Endometrial microvascular endothelial cells (primary cell): Measurements from ENCODE around the gene FGF7. TPM values are rescaled to one million over a fixed set of nuclear protein-coding genes. Genes with fewer than 3 reads are reported as not detected.
"Not testable (repeated sequence)": the region's sequence is repeated elsewhere in the genome, so short reads cannot be mapped to it uniquely, and the experiment has no call there.

Source experiments
- in situ Hi-C: cut with HindIII; loops from 2 replicates; pipeline ENCODE4 v1.10.0; 2017; ENCODE audit warnings: low sequenced_read_pairs, low pct_unique_long_range_greater_than_20kb; ENCODE audit errors: inconsistent ontology term
- total RNA-seq: library from RNA; depleted of rRNA; stranded (reverse); fragments of >200 nt; gene quantifications from one replicate; pipeline ENCODE4 v1.2.3, GENCODE V29; 2015; ENCODE audit errors: inconsistent ontology term

The FGF7 gene
- total RNA-seq, 1 donor from 2014 or later = not detected

DNA sequence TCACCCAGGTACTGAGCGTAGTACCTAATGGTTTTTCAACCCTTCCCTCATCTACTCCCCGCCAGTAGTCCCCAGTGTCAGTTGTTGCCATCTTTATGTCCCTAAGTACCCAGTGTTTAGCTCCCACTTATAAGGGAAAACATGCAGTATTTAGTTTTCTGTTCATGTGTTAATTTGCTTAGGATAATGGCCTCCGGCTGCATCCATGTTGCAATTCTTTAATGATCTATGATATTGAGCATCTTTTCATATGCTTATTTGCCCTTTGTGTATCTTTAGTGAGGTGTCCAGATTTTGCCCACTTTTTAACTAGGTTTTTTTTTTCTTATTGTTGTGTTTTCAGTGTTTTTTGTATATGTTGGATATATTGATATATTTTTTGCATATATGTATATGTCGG is 55.0 kb downstream of the FGF7 start:
- in situ Hi-C loops = not testable (repeated sequence)

DNA sequence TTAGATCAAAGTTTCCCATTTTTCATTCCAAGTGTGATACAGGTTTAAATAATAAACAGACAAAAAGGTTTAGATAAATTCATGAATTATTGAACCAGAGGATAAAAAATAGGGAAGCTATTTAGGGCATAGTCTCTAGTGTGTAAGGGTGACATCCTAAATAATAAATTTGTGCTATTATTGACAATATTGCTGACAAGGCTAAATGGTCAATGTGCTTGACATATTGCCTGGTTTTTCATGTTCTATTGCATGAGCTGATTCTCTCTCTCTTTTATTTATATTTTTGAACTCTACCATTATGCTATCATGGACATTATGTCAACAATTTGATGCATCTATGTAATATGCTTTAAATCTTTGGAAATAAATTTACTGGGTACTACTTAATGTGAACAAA is 55.9 kb downstream of the FGF7 start:
- in situ Hi-C loops = not testable (repeated sequence)

DNA sequence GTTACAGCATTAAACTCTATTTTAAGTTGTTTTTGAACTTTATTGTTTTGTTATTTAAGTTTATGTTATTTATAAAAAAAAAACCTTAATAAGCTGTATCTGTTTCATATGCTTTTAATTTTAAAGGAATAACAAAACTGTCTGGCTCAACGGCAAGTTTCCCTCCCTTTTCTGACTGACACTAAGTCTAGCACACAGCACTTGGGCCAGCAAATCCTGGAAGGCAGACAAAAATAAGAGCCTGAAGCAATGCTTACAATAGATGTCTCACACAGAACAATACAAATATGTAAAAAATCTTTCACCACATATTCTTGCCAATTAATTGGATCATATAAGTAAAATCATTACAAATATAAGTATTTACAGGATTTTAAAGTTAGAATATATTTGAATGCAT is 62.4 kb downstream of the FGF7 start:
- in situ Hi-C loops = not testable (repeated sequence)

DNA sequence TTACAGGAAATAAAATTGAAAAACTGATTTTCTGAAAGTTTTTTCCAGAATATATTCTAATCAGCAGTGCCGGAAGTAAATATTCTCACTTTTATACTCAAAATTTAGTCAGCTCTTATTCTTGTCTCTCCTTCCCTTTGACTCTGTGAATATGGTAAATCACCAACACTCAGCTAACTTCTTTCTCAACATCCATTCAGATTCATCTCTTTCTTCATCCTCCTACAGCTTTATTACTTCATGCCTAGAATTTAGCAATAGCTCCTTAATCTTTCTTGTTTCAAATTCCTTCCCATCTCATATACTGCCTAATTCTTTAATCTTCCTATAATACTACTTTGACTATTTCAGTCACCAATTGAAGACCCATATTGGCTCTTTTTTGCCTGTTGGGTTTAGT is 67.9 kb downstream of the FGF7 start:
- in situ Hi-C loops = no loop called here

DNA sequence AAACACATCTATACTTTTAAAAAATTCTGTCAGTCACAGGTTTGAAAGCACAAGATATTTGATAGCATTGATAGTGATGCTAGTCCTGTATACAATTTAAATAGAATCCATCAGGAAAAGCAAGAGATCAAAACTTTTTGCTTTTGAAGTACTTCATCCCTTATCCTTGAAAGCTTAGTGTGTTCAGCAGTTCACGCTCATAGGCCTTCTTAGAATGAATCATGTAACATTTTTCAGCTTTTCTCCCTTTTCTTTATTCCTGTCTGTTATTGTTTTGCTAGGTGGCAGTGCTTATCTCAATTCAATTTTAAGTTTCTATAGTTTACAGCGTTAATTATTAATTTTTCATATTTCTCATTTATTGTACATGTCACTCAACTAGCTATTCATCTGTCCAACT is 69.1 kb downstream of the FGF7 start:
- in situ Hi-C loops = no loop called here

DNA sequence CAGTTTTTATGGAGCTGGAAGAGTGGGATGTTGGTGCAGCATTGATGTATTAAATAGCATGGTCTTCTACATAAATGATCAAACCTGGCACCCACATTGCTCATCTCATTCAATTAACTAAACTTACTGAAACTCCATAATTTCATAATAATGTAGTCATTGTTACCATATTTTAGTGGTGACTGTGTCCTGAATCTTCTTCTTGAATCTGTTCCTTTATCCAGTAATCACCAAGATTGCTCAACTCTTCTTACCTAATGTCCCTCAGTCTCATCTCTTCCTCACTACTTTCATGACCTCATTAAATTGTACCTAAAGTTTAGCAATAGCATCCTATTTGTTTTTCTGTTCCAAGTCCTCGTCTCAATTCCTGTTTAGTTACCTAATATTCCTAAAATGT is 69.8 kb downstream of the FGF7 start:
- in situ Hi-C loops = no loop called here

DNA sequence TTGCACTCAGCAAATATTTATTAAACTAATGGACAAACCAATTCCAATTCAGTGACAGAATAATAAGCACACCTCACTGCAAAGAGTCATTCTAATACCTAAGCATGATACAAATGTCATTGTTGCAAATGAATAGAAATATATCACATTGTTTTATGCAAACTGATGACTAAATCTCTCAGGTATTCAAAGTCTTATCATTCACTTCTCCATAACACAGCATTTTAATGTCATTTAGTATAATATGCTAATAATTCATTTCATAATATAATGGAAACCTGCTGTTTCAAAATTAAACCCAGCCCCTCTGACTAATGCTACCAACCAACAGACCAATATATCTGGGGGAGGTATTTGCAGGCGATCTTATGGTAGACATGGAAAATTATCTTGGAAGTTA is 71.8 kb downstream of the FGF7 start:
- in situ Hi-C loops = no loop called here

DNA sequence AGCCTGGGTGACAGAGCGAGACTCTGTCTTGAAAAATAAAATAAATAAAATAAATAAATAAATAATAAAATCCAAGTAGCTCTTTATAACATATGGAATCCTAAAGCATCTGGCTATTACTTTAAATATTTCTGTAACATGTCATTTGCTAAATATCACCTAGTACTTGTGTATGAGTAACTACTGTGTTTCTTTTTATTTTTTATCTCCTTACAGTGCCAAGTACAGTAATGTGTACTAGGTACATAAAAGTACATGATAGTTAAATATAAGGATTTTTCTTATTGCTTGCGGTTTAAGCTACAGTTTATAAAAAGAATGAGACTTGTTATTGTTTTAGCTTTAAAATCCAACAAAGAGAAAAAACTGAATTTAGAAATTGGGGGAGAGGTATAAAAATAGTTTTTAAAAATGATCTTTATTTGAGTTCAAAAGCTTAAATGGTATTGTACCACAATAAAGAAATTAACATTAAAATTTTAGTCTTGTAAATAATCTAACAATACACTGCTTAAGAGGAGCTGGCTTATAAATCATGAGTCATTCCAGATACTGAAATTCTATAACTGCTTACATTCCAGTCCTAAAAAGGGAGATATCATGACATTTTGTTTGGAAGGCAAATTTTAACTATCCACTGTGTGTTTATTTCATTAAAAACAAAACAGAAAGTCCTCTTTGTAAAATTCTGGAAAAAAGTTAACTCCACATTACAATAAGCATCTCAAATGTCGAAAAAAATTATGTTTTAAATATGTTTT is 73.1 kb downstream of the FGF7 start:
- in situ Hi-C loops = no loop called here

DNA sequence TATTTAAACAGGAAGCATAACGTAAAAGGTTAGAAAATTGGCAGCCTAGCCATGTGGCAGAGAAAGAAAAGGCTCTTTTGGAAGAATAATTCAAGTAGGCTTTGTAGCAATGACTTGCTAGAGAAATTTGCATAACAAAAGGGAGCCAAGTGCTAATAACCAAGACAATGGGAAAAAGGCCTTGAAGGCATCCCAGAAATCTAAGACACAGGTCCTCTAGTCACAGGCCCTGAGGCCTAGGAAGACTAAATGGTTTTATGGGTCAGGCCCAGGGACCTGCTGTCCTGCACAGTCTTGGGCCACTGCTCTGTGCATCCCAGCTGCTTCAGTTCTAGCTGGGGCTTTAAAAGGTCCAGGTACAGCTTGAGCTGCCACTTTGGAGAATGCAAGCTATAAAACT is 78.5 kb downstream of the FGF7 start:
- in situ Hi-C loops = no loop called here

DNA sequence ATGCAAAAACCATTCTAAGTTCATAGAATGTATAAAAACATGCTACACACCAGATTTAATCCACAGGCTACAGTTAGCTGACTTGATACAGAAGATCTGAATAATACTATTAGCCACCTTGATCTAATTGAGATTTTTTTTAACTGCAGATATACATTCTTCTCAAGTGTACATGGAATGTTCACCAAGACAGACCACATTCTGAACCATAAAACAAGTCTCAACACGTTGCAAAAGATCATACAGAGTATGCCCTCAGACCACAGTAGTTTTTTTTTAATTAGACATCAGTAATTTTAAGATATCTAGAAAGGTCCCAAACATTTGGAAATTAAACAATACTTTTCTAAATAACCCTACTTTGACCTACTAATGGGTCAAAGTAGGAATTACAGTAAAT is 83.3 kb downstream of the FGF7 start:
- in situ Hi-C loops = no loop called here

DNA sequence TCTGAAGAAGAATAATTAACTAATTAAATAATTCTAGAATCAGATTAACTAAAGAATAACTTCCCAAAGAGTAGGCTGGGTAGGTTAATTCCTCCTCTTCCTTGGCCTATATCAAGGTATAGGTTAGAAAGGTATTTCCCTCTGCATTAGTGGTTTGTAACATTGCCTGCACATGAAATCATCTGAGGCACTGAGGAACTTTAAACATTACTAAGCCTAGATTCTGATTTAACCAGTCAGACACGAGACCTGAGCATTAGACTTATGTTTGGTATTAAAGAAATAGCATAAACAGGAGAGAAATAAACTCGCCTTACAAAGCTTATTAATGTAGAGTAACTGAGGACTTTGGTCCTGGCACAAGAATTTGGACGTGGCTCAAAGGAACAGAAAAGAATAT is 84.2 kb downstream of the FGF7 start:
- in situ Hi-C loops = no loop called here

DNA sequence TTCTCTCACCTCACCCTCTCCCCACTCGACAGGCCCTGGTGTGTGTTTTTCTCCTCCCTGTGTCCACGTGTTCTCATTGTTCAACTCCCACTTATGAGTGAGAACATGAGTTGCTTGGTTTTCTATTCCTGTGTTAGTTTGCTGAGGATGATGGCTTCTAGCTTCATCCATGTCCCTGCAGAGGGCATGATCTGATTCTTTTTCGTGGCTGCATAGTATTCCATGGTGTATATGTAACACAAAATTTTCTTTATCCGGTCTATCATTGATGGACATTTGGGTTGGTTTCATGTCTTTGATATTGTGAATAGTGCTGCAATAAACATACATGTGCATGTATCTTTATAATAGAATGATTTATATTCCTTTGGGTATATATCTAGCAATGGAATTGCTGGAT is 89.7 kb downstream of the FGF7 start:
- in situ Hi-C loops = not testable (repeated sequence)

DNA sequence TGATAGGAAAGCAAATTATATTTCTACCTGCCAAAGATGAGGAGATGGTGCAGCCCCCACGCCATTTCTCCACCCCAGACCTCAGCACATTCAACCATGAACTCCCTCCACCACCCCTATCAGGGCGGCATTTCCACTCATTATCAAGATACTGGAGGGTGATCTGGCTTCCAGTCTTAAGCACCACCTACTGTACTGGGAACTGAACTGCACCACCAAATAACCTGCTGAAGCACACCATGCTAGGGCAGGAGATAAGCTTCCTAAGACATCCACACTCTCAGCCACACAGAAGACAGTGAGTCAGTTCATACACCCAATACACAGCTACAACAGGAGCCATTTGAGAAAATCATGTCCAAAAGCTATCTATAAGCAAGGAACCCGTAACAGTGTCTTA is 98.8 kb downstream of the FGF7 start:
- in situ Hi-C loops = no loop called here

DNA sequence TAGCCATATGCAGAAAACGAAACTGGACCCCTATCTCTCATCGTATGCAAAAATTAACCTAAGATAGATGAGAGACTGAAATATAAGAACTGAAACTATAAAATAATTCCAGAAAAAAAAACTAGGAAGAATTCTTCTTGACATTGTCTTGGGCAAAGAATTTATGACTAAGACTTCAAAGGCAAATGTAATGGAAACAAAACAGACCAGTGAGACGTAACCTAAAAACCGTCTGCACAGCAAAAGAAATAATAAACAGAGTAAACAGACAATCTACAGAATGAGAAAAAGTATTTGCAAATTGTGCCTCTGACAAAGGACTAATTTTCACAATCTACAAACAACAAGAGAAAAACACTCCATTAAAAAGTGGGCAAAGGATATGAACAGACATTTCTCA is 105.2 kb downstream of the FGF7 start:
- in situ Hi-C loops = no loop called here

DNA sequence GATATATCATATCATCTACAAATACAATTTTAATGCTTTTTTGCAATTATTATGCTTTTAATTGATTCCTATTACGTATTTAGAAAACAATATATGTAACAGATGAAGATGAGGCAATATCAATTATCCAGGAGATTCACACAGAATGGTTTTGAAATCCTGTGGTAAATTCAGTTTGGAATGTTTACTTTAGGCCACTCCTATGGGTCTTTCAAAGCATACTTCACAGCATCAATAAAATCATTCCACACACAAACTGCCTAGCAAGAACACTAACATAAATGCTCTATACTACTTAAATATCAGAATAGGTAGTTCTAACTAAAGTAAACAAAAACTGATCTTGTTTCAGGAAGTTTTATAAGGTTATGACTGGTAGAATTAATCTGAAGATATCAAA is 107.0 kb downstream of the FGF7 start:
- in situ Hi-C loops = no loop called here

Other genes starting within 250 kb of the FGF7 start
- gene FAM227B, start 197.6 kb downstream of the FGF7 start, total RNA-seq = 2.5 TPM
- 9.7 TPM for gene DTWD1, start 197.8 kb downstream of the FGF7 start, total RNA-seq